ENCODE data around the gene COL13A1. TPM values are rescaled to one million over a fixed set of nuclear protein-coding genes. Genes with fewer than 3 reads are reported as not detected.

Gene COL13A1
- total RNA-seq, 1 donor from 2014 or later: 9.5 TPM

GRCh38 chr10:69960988-69961880, 159.5 kb downstream of the COL13A1 start:
- Mint-ChIP-seq H3K4me1 (no peaks in the 10 kb centered on the region), H3K4me3 (no peak overlapping the region), H3K27me3 (ENCODE audit: low read depth) (no peaks in the 10 kb centered on the region), H3K27ac (ENCODE audit: unreplicated experiment) (no peak overlapping the region), H3K36me3 (ENCODE audit: low read depth) (peaks cover 3% of the 10 kb centered on the region), H3K9me3 (peaks cover 3% of the 10 kb centered on the region)
- peak; percentile 10 for DNase-seq (ENCODE audit: low read depth, low spot score)
- TF ChIP-seq CTCF (conservative IDR thresholded peaks at IDR 0.05): peak; percentile 54

GRCh38 chr10:69961881-69962745, 160.4 kb downstream of the COL13A1 start:
- Mint-ChIP-seq H3K9me3 (peaks cover 3% of the 10 kb centered on the region), H3K36me3 (ENCODE audit: low read depth) (peaks cover 3% of the 10 kb centered on the region), H3K4me1 (no peaks in the 10 kb centered on the region), H3K27ac (ENCODE audit: unreplicated experiment) (no peak overlapping the region), H3K4me3 (no peak overlapping the region), H3K27me3 (ENCODE audit: low read depth) (no peaks in the 10 kb centered on the region)
- no peak for TF ChIP-seq CTCF (conservative IDR thresholded peaks at IDR 0.05)
- DNase-seq (ENCODE audit: low read depth, low spot score): no peak

GRCh38 chr10:69962746-69963135, 161.0 kb downstream of the COL13A1 start:
- H3K9me3 Mint-ChIP-seq: peaks cover 1% of the 10 kb centered on the region

GRCh38 chr10:69963178-69963834, 161.6 kb downstream of the COL13A1 start:
- TF ChIP-seq CTCF (conservative IDR thresholded peaks at IDR 0.05): no peak
- H3K36me3 Mint-ChIP-seq (ENCODE audit: low read depth): no peaks in the 10 kb centered on the region
- no peaks in the 10 kb centered on the region for H3K27me3 Mint-ChIP-seq (ENCODE audit: low read depth)
- H3K4me3 Mint-ChIP-seq: no peak overlapping the region
- H3K27ac Mint-ChIP-seq (ENCODE audit: unreplicated experiment): peak overlapping the region; percentile 59
- no peak for DNase-seq (ENCODE audit: low read depth, low spot score)
- no peaks in the 10 kb centered on the region for H3K4me1 Mint-ChIP-seq
- H3K9me3 Mint-ChIP-seq: no peaks in the 10 kb centered on the region

More at GRCh38 chr10:69962746-69963135, 161.0 kb downstream of the COL13A1 start:
- no peaks in the 10 kb centered on the region for H3K27me3 Mint-ChIP-seq (ENCODE audit: low read depth)
- no peaks in the 10 kb centered on the region for H3K4me1 Mint-ChIP-seq
- peak overlapping the region; percentile 89 for H3K27ac Mint-ChIP-seq (ENCODE audit: unreplicated experiment)
- TF ChIP-seq CTCF (conservative IDR thresholded peaks at IDR 0.05): no peak
- peaks cover 1% of the 10 kb centered on the region for H3K36me3 Mint-ChIP-seq (ENCODE audit: low read depth)
- DNase-seq (ENCODE audit: low read depth, low spot score): no peak
- H3K4me3 Mint-ChIP-seq: no peak overlapping the region

All from neural crest cell (in vitro differentiated cells).